GM12891 (cell line): ENCODE data around the gene CASP2.

Source experiments
- POLR2A ChIP-seq: IDR thresholded peaks from 2 replicates; pipeline ENCODE4 v1.6.1; 2011; ENCODE audit warnings: low read depth, low read length, control low read depth
- POLR2AphosphoS5 ChIP-seq: IDR thresholded peaks from 2 replicates; pipeline ENCODE4 v1.6.1; 2011; ENCODE audit warnings: low read depth, low read length, control low read depth
- TAF1 ChIP-seq: IDR thresholded peaks from 2 replicates; pipeline ENCODE4 v1.6.1; 2011; ENCODE audit warnings: low read depth, low read length, control low read depth

- no peak for TF ChIP-seq POLR2A
- no peak for TF ChIP-seq POLR2AphosphoS5
- TF ChIP-seq TAF1 = no peak
Observed at GRCh38 chr7:143331179-143331801, 43.1 kb downstream of the CASP2 start.
